Suprapubic skin (tissue), 4 donors: ENCODE results near the gene GLTPD2. TPM values are rescaled to one million over a fixed set of nuclear protein-coding genes. Genes with fewer than 3 reads are reported as not detected.
A peak's percentile ranks its signal among the peaks of the same experiment; 100 is the strongest.

Source experiments
- DNase-seq, 2 donors: peaks; one replicate each; pipeline ENCODE4 v3.0.0-alpha.2; 2019; ENCODE audit warnings: low spot score in 2 of 2
- H3K27ac ChIP-seq: fragments of 200-600 bp; sonication (generic); one replicate; pipeline ENCODE4 v1.5.1; 2019
- H3K27me3 ChIP-seq: fragments of 200-600 bp; sonication (generic); one replicate; pipeline ENCODE4 v1.5.1; 2019
- H3K36me3 ChIP-seq: fragments of 200-600 bp; sonication (generic); one replicate; pipeline ENCODE4 v1.5.1; 2019
- H3K4me1 ChIP-seq: fragments of 200-600 bp; sonication (generic); one replicate; pipeline ENCODE4 v1.5.1; 2019
- H3K4me3 ChIP-seq: fragments of 200-600 bp; sonication (generic); one replicate; pipeline ENCODE4 v1.5.1; 2019; ENCODE audit warnings: mild to moderate bottlenecking
- H3K9me3 ChIP-seq: fragments of 200-600 bp; sonication (generic); one replicate; pipeline ENCODE4 v1.5.1; 2019
- EP300 ChIP-seq: sonication (generic); formaldehyde crosslinking; IDR thresholded peaks from one replicate; pipeline ENCODE4 v1.6.1; 2017; ENCODE audit warnings: antibody characterized with exemption
- POLR2A ChIP-seq, 2 donors: fragments of 450-650 bp; IDR thresholded peaks; one replicate each; pipeline ENCODE4 v1.6.1; 2017; ENCODE audit warnings: antibody characterized with exemption in 2 of 2, mild to moderate bottlenecking in 2 of 2, moderate library complexity in 2 of 2
- POLR2AphosphoS5 ChIP-seq, 3 donors: sonication (generic); formaldehyde crosslinking; IDR thresholded peaks; one replicate each; pipeline ENCODE4 v1.6.1; 2017; ENCODE audit warnings: antibody characterized with exemption in 3 of 3
- WGBS: methylation state at CpG from one replicate; pipeline ENCODE4 v1.1.5; 2018; 5-methylcytosine and 5-hydroxymethylcytosine counted together
- total RNA-seq, 4 donors: library from RNA; depleted of rRNA; stranded (reverse); fragments of >200 nt; gene quantifications; one replicate each; pipeline ENCODE4 v1.1.0, GENCODE V29; 2016
- TF ChIP-seq, protein P1 (sequence below), 2 donors: fragments of 200-600 bp in 1 of 2; fragments of 450-650 bp in 1 of 2; sonication (generic) in 1 of 2; IDR thresholded peaks; one replicate each; pipeline ENCODE4 v1.5.1; 2016 to 2019; ENCODE audit warnings: antibody characterized with exemption in 2 of 2, mild to moderate bottlenecking in 1 of 2, moderate library complexity in 1 of 2

Gene GLTPD2
- total RNA-seq, 4 donors from 2014 or later: 0.80 TPM; not detected in 3

DNA sequence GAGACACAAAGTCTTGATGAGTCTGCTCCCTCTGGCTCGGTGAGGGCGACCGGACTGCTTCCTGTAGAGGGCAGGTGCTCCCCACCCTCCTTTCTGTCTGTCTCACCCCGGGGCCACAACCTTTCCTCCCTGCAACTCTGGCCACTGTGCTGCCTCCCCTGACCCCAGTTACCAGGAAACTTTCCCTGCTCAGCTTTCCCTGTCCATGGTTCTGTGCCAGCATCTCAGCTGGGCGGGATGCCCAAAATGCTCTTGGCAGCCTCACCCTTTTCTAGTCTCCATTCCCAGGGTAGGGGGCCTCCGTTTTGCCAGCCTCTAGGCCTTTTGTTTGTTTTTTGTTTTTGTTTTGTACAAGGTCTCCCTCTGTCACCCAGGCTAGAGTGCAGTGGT is 19.6 kb downstream of the GLTPD2 start:
- peaks cover 27% of the 10 kb centered on the region for H3K4me1 ChIP-seq
- H3K27ac ChIP-seq: no peak overlapping the region
- no peaks in the 10 kb centered on the region for H3K27me3 ChIP-seq
- TF ChIP-seq EP300 (no peak), POLR2AphosphoS5 (IDR thresholded peaks at IDR 0.05) (no peak), POLR2A (IDR thresholded peaks at IDR 0.05) (no peak)
- TF ChIP-seq, protein P1, sequence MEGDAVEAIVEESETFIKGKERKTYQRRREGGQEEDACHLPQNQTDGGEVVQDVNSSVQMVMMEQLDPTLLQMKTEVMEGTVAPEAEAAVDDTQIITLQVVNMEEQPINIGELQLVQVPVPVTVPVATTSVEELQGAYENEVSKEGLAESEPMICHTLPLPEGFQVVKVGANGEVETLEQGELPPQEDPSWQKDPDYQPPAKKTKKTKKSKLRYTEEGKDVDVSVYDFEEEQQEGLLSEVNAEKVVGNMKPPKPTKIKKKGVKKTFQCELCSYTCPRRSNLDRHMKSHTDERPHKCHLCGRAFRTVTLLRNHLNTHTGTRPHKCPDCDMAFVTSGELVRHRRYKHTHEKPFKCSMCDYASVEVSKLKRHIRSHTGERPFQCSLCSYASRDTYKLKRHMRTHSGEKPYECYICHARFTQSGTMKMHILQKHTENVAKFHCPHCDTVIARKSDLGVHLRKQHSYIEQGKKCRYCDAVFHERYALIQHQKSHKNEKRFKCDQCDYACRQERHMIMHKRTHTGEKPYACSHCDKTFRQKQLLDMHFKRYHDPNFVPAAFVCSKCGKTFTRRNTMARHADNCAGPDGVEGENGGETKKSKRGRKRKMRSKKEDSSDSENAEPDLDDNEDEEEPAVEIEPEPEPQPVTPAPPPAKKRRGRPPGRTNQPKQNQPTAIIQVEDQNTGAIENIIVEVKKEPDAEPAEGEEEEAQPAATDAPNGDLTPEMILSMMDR (IDR thresholded peaks at IDR 0.05): no peak
- H3K36me3 ChIP-seq: peaks cover 16% of the 10 kb centered on the region
- H3K9me3 ChIP-seq: no peaks in the 10 kb centered on the region
- 28% methylated on average over 6 of the region's 6 CpGs for WGBS
- peak overlapping the region; percentile 91 for H3K4me3 ChIP-seq
- DNase-seq: no peak

DNA sequence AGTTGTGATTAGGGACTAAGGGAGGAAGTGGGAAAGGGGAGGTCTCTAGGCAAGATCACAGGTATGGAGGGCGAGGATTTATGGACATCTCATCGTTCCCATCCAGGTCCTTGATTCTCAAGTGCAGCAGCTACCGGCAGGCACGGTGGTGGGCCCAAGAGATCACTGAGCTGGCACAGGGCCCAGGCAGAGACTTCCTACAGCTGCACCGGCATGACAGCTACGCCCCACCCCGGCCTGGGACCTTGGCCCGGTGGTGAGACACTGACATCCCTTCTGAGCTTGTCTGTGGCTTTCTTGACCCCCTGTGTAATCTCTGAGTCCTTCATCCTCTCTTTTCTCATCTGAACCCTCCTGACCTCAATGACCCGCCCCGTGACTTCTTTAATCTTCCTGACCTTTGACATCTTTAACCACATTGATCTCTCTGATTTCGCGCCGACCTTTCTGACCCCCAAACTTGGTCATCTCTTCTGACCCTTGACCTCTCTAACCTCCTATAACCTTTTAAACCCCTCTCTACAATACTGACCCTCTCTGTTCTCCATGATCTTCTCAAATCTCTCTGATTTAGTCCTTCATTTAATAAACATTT is 22.0 kb downstream of the GLTPD2 start:
- no peak for DNase-seq
- Histone ChIP-seq H3K9me3 (no peaks in the 10 kb centered on the region), H3K36me3 (peaks cover 28% of the 10 kb centered on the region), H3K4me3 (no peak overlapping the region), H3K27ac (no peak overlapping the region), H3K27me3 (no peaks in the 10 kb centered on the region), H3K4me1 (peaks cover 27% of the 10 kb centered on the region)
- 56% methylated on average over 13 of the region's 13 CpGs for WGBS
- TF ChIP-seq POLR2A (IDR thresholded peaks at IDR 0.05) (no peak), POLR2AphosphoS5 (IDR thresholded peaks at IDR 0.05) (no peak), EP300 (no peak)
- TF ChIP-seq, protein P1 (IDR thresholded peaks at IDR 0.05): no peak

DNA sequence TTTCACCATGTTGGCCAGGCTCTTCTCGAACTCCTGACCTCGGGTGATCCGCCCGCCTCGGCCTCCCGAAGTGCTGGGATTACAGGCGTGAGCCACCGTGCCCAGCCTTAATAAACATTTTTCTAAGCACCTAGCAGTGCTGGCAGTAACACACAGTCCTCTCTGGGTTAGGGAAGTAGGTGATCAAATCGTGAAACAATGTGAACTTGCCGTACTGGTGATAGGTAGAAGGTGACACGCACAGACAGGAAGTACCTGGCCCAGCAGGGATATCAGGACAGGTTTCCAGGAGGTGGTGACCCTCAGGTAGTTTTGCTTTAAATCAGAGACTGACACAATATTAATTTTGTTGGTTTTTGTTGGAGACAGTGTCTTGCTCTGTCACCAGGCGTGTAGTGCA is 22.7 kb downstream of the GLTPD2 start:
- 89% methylated on average over 12 of the region's 12 CpGs for WGBS
- Histone ChIP-seq H3K9me3 (no peaks in the 10 kb centered on the region), H3K4me3 (no peak overlapping the region), H3K4me1 (peaks cover 20% of the 10 kb centered on the region), H3K27me3 (no peaks in the 10 kb centered on the region), H3K36me3 (peaks cover 34% of the 10 kb centered on the region), H3K27ac (no peak overlapping the region)
- TF ChIP-seq POLR2AphosphoS5 (IDR thresholded peaks at IDR 0.05) (no peak), POLR2A (IDR thresholded peaks at IDR 0.05) (no peak), EP300 (no peak)
- TF ChIP-seq, protein P1 (IDR thresholded peaks at IDR 0.05): no peak
- no peak for DNase-seq

DNA sequence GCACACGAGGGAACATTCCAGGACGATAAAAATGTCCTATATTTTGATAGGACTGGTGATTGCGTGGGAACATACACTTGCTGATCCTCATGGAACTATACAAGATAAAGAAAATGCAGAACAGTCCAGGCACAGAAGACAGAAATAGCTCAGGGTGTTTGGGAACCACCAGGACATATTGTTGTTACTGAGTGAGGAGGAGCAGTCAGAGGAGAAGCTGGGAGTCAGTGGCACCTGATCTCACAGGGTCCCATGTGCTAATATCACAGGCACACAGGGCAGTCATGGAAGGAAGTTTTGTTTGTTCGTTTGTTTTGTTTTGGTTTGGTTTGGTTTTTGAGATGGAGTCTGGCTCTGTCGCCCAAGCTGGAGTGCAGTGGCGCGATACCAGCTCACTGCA is 23.9 kb downstream of the GLTPD2 start:
- Histone ChIP-seq H3K9me3 (no peaks in the 10 kb centered on the region), H3K27ac (no peak overlapping the region), H3K4me1 (peaks cover 16% of the 10 kb centered on the region), H3K27me3 (no peaks in the 10 kb centered on the region), H3K4me3 (no peak overlapping the region), H3K36me3 (peaks cover 46% of the 10 kb centered on the region)
- WGBS: 81% methylated on average over 7 of the region's 7 CpGs
- no peak for DNase-seq
- TF ChIP-seq POLR2AphosphoS5 (IDR thresholded peaks at IDR 0.05): no peak
- no peak for TF ChIP-seq EP300
- TF ChIP-seq, protein P1 (IDR thresholded peaks at IDR 0.05): no peak
- TF ChIP-seq POLR2A (IDR thresholded peaks at IDR 0.05): no peak

DNA sequence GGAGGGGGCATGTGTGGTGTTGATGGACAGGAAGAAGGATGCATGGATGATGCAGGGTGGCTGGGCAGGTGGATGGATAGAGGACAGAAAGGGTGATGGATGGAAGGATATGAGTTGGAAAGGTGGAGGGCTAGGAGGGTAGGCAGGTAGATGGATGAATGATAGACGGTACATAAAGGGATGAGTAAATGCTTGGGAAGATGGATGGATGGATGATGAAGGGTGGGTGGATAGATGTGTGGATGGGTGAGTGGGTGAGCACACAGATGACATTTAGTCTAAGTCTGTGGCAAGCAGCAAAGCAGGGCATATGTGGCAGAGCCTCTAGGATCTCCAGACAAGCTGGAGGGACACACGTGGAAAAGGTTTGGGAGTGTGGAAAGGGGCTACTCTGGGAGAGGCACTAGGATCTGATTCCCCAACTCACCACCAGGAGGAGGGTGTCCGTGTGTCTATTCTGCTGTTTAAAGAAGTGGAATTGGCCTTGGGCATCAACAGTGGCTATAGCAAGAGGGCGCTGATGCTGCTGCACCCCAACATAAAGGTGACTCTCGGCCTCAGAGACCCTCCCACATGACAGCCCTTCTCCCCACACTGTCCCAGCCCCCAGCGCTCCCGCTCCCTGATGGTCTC is 26.4 kb downstream of the GLTPD2 start:
- Histone ChIP-seq H3K9me3 (no peaks in the 10 kb centered on the region), H3K36me3 (peaks cover 54% of the 10 kb centered on the region), H3K4me1 (no peaks in the 10 kb centered on the region), H3K4me3 (no peak overlapping the region), H3K27ac (no peak overlapping the region), H3K27me3 (no peaks in the 10 kb centered on the region)
- 90% methylated on average over 7 of the region's 7 CpGs for WGBS
- no peak for DNase-seq
- TF ChIP-seq, protein P1 (IDR thresholded peaks at IDR 0.05): no peak
- TF ChIP-seq POLR2A (IDR thresholded peaks at IDR 0.05) (no peak), EP300 (no peak), POLR2AphosphoS5 (IDR thresholded peaks at IDR 0.05) (no peak)
